Mucosa of stomach (tissue), 1 donor: Measurements from ENCODE around the gene ZP1.

Source experiments
- H3K27me3 ChIP-seq: one replicate; pipeline ENCODE4 v1.7.0; 2013; ENCODE audit warnings: mild to moderate bottlenecking, low read length; ENCODE audit not compliant: control insufficient read depth, insufficient read depth
- H3K36me3 ChIP-seq: one replicate; pipeline ENCODE4 v1.7.0; 2013; ENCODE audit warnings: low read length; ENCODE audit not compliant: control insufficient read depth, insufficient read depth
- H3K4me1 ChIP-seq: one replicate; pipeline ENCODE4 v1.7.0; 2013; ENCODE audit warnings: mild to moderate bottlenecking, low read length; ENCODE audit not compliant: control insufficient read depth, insufficient read depth
- H3K4me3 ChIP-seq: one replicate; pipeline ENCODE4 v1.7.0; 2013; ENCODE audit warnings: low read length
- H3K9ac ChIP-seq: one replicate; pipeline ENCODE4 v1.7.0; 2013; ENCODE audit warnings: mild to moderate bottlenecking, low read length, moderate library complexity
- H3K9me3 ChIP-seq: one replicate; pipeline ENCODE4 v1.7.0; 2013; ENCODE audit warnings: mild to moderate bottlenecking, low read length, moderate library complexity; ENCODE audit not compliant: control insufficient read depth
- donor health status: Pancreatic carcinoma.

The ZP1 gene

DNA sequence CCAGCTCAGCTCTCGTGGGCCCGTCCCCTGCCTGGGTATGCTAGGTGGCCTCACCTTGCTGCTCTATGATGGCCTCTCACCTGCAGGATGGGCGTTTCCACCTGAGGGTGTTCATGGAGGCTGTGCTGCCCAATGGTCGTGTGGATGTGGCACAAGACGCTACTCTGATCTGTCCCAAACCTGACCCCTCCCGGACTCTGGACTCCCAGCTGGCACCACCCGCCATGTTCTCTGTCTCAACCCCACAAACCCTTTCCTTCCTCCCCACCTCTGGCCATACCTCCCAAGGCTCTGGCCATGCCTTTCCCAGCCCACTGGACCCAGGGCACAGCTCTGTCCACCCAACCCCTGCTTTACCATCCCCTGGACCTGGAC is 2.1 kb downstream of the ZP1 start:
- Histone ChIP-seq H3K9ac (no peak overlapping the region), H3K36me3 (no peaks in the 10 kb centered on the region), H3K9me3 (no peaks in the 10 kb centered on the region), H3K4me1 (peaks cover 5% of the 10 kb centered on the region), H3K27me3 (no peaks in the 10 kb centered on the region), H3K4me3 (no peak overlapping the region)

DNA sequence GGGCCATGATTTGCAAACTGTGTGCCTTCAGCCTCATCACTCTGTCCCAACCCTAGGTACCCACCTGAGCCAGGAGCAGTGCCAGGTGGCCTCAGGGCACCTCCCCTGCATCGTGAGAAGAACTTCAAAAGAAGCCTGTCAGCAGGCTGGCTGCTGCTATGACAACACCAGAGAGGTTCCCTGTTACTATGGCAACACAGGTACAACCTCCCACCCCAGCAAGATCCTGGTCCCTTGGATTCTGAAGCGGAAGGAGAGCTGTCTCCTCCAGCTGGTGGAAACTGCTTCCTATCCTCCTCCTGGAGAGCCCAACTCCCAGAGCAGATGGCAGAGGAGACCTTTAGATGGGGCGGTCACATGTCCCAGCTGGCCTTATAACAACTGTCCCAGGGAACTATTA is 2.9 kb downstream of the ZP1 start:
- no peak overlapping the region for H3K9ac ChIP-seq
- H3K27me3 ChIP-seq, result no peaks in the 10 kb centered on the region
- no peaks in the 10 kb centered on the region for H3K9me3 ChIP-seq
- H3K36me3 ChIP-seq, result no peaks in the 10 kb centered on the region
- peaks cover 5% of the 10 kb centered on the region for H3K4me1 ChIP-seq
- H3K4me3 ChIP-seq, result no peak overlapping the region

DNA sequence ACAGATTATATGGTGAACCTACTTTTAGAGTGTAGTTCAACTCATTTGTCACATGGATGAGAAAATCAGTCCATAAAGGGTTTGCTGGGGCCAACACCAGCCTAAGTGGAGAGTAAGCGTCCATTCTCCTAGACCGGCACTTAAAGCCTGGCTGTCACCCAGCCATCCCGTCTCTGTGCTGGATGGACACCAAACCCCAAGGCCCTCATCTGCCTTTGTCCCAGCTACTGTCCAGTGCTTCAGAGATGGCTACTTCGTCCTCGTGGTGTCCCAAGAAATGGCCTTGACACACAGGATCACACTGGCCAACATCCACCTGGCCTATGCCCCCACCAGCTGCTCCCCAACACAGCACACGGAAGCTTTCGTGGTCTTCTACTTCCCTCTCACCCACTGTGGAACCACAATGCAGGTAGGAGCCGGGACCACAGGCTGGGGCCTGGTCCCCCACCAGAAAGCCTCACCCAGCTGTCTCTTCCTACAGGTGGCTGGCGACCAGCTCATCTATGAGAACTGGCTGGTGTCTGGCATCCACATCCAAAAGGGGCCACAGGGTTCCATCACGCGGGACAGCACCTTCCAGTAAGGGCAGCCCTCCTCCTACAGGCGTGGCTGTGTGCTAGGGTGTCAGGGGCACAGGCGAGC is 3.5 kb downstream of the ZP1 start:
- Histone ChIP-seq H3K4me3 (no peak overlapping the region), H3K4me1 (peaks cover 5% of the 10 kb centered on the region), H3K9me3 (no peaks in the 10 kb centered on the region), H3K27me3 (no peaks in the 10 kb centered on the region), H3K36me3 (no peaks in the 10 kb centered on the region), H3K9ac (no peak overlapping the region)

DNA sequence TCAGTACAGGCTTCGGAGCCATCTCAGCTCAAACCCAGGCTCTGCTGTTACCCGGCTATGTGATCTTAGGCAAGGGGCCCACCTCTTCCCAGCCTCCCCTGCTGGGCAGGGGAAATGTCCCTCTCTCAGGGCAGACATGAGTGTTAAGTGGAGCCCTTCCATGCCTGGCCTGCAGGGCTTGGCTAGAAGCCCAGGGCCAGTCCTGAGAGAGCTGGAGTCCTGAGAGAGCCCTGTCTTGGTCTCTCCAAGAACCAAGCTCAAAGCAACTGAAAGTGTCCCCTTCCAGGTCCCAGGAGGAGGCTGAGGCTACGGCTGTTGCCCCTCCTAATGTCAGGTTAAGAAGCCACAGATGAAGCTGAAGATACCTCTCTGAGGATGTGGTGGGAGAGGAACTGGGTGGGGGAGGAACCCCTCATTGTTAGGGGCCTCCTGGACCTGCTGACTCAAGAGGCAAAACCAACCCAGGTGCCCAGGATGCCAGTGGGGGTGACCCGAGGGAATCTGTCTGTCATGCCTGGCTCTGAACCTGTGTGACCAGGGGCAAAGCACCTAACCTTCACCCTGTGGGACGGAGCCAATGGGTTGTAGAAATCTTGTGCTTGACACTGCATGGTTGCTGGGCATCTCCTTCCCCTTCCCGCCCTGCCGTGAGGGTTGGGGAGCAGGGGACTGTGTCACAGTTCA is 4.2 kb downstream of the ZP1 start:
- H3K36me3 ChIP-seq, result no peaks in the 10 kb centered on the region
- no peak overlapping the region for H3K4me3 ChIP-seq
- H3K4me1 ChIP-seq, result peaks cover 5% of the 10 kb centered on the region
- H3K9me3 ChIP-seq, result no peaks in the 10 kb centered on the region
- no peaks in the 10 kb centered on the region for H3K27me3 ChIP-seq
- H3K9ac ChIP-seq, result no peak overlapping the region

DNA sequence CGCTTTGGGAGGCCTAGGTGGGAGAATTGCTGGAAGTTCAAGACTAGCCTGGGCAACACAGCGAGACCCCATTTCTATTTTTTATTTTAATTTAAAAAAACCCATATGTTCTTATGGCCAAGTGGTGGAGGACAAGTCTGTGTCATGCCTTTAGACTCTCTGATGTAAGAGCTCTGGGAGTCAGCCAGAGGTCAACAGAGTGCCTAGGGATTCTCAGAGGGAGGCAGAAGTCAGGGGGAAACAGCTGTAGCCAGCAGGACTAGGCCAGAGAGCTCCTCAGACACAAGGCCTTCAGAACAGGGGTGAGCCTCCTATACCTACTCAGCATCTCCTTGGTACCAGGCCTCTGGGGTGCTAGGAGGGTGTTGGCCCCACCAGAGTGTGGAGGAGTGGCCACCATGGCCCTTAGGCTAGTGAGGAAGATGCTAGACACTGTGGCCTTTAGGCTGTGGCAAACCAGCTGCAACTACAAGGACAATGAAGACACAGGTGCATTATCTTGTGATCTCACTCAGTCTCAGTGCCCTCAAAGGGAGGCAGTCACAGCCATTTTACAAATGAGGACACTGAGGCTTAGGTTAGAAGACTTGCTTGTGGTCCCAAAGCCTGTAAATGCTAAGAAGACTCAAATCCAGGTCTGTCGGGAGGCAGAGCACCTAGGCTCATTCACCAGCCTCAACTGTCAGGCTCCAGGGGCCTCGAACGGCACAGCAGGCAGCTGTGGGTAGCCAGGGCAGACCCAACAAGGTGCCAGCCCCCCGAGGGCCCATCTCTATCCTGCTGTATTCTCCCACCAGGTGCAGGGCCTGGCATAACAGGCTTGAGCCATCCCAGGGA is 5.0 kb downstream of the ZP1 start:
- no peak overlapping the region for H3K9ac ChIP-seq
- H3K4me1 ChIP-seq, result peaks cover 5% of the 10 kb centered on the region
- no peak overlapping the region for H3K4me3 ChIP-seq
- H3K9me3 ChIP-seq, result no peaks in the 10 kb centered on the region
- H3K36me3 ChIP-seq, result no peaks in the 10 kb centered on the region
- H3K27me3 ChIP-seq, result no peaks in the 10 kb centered on the region

DNA sequence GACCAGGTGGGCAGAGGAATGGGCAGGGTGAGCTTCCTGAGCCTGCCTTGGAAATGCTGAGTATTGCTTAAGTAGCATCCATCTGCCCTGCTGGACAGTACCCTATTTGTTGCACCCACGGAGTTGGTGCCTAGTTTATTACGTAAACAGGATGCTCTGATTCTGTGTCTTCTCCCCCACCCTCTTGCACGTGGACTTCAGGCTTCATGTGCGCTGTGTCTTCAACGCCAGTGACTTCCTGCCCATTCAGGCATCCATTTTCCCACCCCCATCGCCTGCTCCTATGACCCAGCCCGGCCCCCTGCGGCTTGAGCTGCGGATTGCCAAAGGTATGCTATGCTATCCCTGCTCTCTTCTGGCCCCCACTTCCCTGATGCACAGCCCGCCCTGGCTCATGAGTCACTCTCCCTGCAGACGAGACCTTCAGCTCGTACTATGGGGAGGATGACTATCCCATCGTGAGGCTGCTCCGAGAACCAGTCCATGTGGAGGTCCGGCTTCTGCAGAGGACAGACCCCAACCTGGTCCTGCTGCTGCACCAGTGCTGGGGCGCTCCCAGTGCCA is 5.7 kb downstream of the ZP1 start:
- Histone ChIP-seq H3K9me3 (no peaks in the 10 kb centered on the region), H3K4me1 (peaks cover 7% of the 10 kb centered on the region), H3K4me3 (no peak overlapping the region), H3K36me3 (no peaks in the 10 kb centered on the region), H3K9ac (no peak overlapping the region), H3K27me3 (no peaks in the 10 kb centered on the region)

DNA sequence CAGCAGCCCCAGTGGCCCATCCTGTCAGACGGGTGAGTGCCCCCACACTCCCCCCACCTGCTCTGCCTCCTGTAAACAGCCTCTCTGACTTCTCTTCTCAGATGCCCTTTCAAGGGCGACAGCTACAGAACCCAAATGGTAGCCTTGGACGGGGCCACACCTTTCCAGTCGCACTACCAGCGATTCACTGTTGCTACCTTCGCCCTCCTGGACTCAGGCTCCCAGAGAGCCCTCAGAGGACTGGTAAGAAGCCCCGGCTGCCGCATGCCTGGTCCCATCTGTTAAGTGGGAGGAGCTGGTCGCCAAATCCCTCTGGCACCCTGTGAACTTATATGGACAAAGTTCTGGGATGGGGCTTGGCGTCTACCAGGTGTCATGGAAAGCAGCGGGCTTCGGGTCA is 6.2 kb downstream of the ZP1 start:
- Histone ChIP-seq H3K9ac (no peak overlapping the region), H3K27me3 (no peaks in the 10 kb centered on the region), H3K9me3 (no peaks in the 10 kb centered on the region), H3K4me1 (peaks cover 9% of the 10 kb centered on the region), H3K36me3 (no peaks in the 10 kb centered on the region), H3K4me3 (no peak overlapping the region)

DNA sequence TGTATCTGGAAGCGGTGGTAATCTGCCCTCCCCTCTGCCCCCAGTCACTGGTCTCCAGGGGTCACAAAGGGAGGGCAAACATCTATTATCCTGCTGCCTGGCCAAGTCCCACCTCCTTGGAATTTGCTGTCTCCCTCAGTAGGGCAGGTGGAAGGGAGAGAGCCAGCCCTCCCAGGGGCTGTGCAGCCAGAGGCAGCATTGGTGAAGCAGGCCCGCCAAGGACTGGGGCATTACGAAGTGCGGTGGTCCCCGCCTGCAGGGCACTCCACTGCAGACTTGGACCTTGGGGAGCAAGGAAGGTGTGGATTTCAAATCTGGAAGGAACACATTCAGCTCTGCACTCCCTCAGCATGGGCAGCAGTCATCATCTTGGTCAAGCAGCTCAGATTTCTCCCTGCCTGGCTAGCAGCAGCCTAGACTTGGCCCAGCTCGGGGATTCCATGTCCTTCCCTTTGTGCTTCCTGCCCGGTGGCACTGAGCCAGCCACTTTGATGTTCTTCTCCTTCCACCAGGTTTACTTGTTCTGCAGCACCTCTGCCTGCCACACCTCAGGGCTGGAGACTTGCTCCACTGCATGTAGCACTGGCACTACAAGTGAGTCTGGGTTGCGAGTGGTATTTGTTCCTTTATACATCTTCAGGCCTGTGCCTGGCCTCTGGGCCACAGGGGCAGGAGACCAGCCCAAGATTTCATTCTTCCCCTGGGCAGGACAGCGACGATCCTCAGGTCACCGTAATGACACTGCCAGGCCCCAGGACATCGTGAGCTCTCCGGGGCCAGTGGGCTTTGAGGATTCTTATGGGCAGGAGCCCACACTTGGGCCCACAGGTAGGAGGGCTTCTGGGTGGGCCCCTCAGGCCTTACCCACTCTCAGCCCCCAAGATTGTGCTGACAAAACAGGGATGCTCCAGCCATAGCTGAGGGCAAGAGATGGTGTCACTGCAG is 7.4 kb downstream of the ZP1 start:
- Histone ChIP-seq H3K4me3 (no peak overlapping the region), H3K27me3 (no peaks in the 10 kb centered on the region), H3K9ac (no peak overlapping the region), H3K9me3 (no peaks in the 10 kb centered on the region), H3K4me1 (peaks cover 9% of the 10 kb centered on the region), H3K36me3 (no peaks in the 10 kb centered on the region)

DNA sequence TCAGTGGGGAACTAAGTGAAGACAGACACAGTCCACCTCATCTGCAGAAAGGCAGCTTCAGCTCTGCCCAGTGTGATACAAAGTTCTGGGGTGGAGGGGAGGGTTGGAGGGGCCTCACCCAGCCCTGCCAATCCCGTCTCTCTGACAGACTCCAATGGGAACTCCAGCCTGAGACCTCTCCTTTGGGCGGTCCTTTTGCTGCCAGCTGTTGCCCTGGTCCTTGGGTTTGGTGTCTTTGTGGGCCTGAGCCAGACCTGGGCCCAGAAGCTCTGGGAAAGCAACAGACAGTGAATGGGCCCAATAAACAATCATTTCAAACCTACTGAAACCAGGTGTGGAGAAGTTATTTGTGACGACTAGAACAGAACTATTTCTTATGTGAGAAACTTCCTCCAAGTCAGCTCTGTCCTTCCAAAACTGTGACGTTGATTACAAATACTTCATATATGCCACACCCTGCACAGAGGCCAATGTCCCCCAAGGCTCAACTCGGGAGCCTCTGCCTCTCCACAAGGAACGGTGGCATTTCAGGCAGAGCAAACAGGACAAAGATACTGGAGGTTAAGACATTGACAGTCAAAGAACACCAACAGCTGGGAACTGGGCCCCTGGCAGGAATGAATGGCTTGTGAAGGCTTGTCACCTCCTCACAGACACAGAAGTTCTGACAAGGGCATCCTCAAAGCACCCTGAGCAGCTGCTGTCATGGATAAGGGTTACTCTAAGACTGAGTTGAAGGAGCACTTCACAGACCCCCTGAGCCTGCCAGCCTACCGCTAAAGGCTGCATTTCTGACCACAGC is 8.2 kb downstream of the ZP1 start:
- Histone ChIP-seq H3K36me3 (no peaks in the 10 kb centered on the region), H3K27me3 (no peaks in the 10 kb centered on the region), H3K9me3 (no peaks in the 10 kb centered on the region), H3K4me3 (no peak overlapping the region), H3K4me1 (peaks cover 9% of the 10 kb centered on the region), H3K9ac (no peak overlapping the region)

DNA sequence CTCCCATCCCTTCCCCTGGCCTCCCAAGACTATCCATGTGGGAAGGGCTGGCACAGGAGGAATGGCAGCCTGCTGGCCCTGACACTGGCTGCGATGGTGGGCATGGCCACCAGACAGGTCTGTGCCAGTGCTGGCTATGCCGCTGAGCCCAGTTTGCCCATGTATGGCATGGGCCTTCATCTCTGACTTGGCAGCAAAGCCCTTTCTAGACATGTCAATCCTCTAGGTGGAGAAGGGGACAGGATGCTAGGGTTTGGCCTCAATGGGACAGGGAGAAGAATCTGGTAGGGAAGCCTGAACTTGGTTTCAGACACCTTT is 8.8 kb downstream of the ZP1 start:
- no peaks in the 10 kb centered on the region for H3K36me3 ChIP-seq
- H3K9me3 ChIP-seq, result no peaks in the 10 kb centered on the region
- peaks cover 13% of the 10 kb centered on the region for H3K4me1 ChIP-seq
- H3K4me3 ChIP-seq, result no peak overlapping the region
- H3K9ac ChIP-seq, result no peak overlapping the region
- no peaks in the 10 kb centered on the region for H3K27me3 ChIP-seq
